Measurements from ENCODE around the gene MSI2. TPM values are rescaled to one million over a fixed set of nuclear protein-coding genes. Genes with fewer than 3 reads are reported as not detected.

The MSI2 gene
- total RNA-seq, 1 donor from 2014 or later, result 23.1 TPM

DNA sequence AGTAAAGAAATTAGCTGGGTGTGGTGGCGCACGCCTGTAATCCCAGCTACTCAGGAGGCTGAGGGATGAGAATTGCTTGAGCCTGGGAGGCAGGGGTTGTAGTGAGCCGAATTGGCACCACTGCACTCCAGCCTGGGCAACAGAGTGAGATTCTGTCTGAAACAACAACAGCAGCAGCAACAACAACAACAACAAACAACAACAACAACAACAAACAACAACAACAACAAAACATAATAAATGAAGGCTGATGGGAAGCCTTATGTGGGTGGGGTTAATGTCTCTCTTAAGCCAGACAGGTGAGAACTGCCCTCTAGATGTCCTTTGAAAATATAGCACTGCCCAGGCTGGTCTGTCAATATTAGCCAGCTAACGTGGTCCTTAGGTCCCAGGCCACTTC lies 107.3 kb downstream of the MSI2 start:
- H3K9me3 Mint-ChIP-seq (ENCODE audit: low read depth), result no peaks in the 10 kb centered on the region
- DNase-seq (ENCODE audit: low spot score), result no peak
- peaks cover 12% of the 10 kb centered on the region for H3K4me1 Mint-ChIP-seq (ENCODE audit: low read depth)
- no peak overlapping the region for H3K4me3 Mint-ChIP-seq (ENCODE audit: unreplicated experiment)
- H3K36me3 Mint-ChIP-seq (ENCODE audit: low read depth), result no peaks in the 10 kb centered on the region
- no peaks in the 10 kb centered on the region for H3K27me3 Mint-ChIP-seq (ENCODE audit: low read depth)
- TF ChIP-seq CTCF (IDR thresholded peaks at IDR 0.05), result no peak
- H3K27ac Mint-ChIP-seq (ENCODE audit: unreplicated experiment), result no peak overlapping the region

GRCh38 chr17:57363998-57364643 lies 107.8 kb downstream of the MSI2 start:
- Mint-ChIP-seq H3K27me3 (ENCODE audit: low read depth) (no peaks in the 10 kb centered on the region), H3K4me3 (ENCODE audit: unreplicated experiment) (no peak overlapping the region), H3K36me3 (ENCODE audit: low read depth) (no peaks in the 10 kb centered on the region), H3K4me1 (ENCODE audit: low read depth) (peaks cover 12% of the 10 kb centered on the region), H3K27ac (ENCODE audit: unreplicated experiment) (no peak overlapping the region), H3K9me3 (ENCODE audit: low read depth) (no peaks in the 10 kb centered on the region)
- no peak for TF ChIP-seq CTCF (IDR thresholded peaks at IDR 0.05)
- DNase-seq (ENCODE audit: low spot score), result no peak

GRCh38 chr17:57365420-57365819 lies 109.1 kb downstream of the MSI2 start:
- H3K27me3 Mint-ChIP-seq (ENCODE audit: low read depth), result no peaks in the 10 kb centered on the region
- no peaks in the 10 kb centered on the region for H3K9me3 Mint-ChIP-seq (ENCODE audit: low read depth)
- no peak overlapping the region for H3K4me3 Mint-ChIP-seq (ENCODE audit: unreplicated experiment)
- H3K4me1 Mint-ChIP-seq (ENCODE audit: low read depth), result peaks cover 24% of the 10 kb centered on the region
- no peaks in the 10 kb centered on the region for H3K36me3 Mint-ChIP-seq (ENCODE audit: low read depth)
- TF ChIP-seq CTCF (IDR thresholded peaks at IDR 0.05), result no peak
- no peak for DNase-seq (ENCODE audit: low spot score)
- no peak overlapping the region for H3K27ac Mint-ChIP-seq (ENCODE audit: unreplicated experiment)

- H3K4me3 Mint-ChIP-seq (ENCODE audit: unreplicated experiment), result no peak overlapping the region
- peaks cover 26% of the 10 kb centered on the region for H3K4me1 Mint-ChIP-seq (ENCODE audit: low read depth)
- H3K27me3 Mint-ChIP-seq (ENCODE audit: low read depth), result no peaks in the 10 kb centered on the region
- H3K36me3 Mint-ChIP-seq (ENCODE audit: low read depth), result no peaks in the 10 kb centered on the region
- no peak for DNase-seq (ENCODE audit: low spot score)
- no peak overlapping the region for H3K27ac Mint-ChIP-seq (ENCODE audit: unreplicated experiment)
- no peak for TF ChIP-seq CTCF (IDR thresholded peaks at IDR 0.05)
- H3K9me3 Mint-ChIP-seq (ENCODE audit: low read depth), result no peaks in the 10 kb centered on the region
Measured at GRCh38 chr17:57366177-57366557, 109.8 kb downstream of the MSI2 start.

GRCh38 chr17:57366558-57367351 lies 110.4 kb downstream of the MSI2 start:
- H3K27me3 Mint-ChIP-seq (ENCODE audit: low read depth), result no peaks in the 10 kb centered on the region
- TF ChIP-seq CTCF (IDR thresholded peaks at IDR 0.05), result no peak
- DNase-seq (ENCODE audit: low spot score), result no peak
- H3K9me3 Mint-ChIP-seq (ENCODE audit: low read depth), result no peaks in the 10 kb centered on the region
- H3K4me3 Mint-ChIP-seq (ENCODE audit: unreplicated experiment), result no peak overlapping the region
- peaks cover 26% of the 10 kb centered on the region for H3K4me1 Mint-ChIP-seq (ENCODE audit: low read depth)
- H3K27ac Mint-ChIP-seq (ENCODE audit: unreplicated experiment), result no peak overlapping the region
- no peaks in the 10 kb centered on the region for H3K36me3 Mint-ChIP-seq (ENCODE audit: low read depth)

Data from chondrocyte (in vitro differentiated cells).